Kidney tubule cell (primary cell): ENCODE results near the gene IFNGR1.
A peak's percentile ranks its signal among the peaks of the same experiment; 100 is the strongest.
"Not testable (repeated sequence)": the region's sequence is repeated elsewhere in the genome, so short reads cannot be mapped to it uniquely, and the experiment has no call there.

Experiments
- DNase-seq: peaks from one replicate; pipeline ENCODE4 v3.0.0-alpha.2; 2018; ENCODE audit warnings: low spot score

IFNGR1 gene

GRCh38 chr6:137236581-137237355 lies 17.6 kb upstream of the IFNGR1 start:
- DNase-seq: peak; percentile 20

- no peak for DNase-seq
Observed at GRCh38 chr6:137235686-137236085, 16.5 kb upstream of the IFNGR1 start.

- DNase-seq: peak; percentile 97
Observed at GRCh38 chr6:137233911-137234863, 15.0 kb upstream of the IFNGR1 start.

- no peak for DNase-seq
Observed at GRCh38 chr6:137231895-137232294, 12.7 kb upstream of the IFNGR1 start.

GRCh38 chr6:137230956-137231555 lies 11.9 kb upstream of the IFNGR1 start:
- no peak for DNase-seq

- no peak for DNase-seq
Observed at GRCh38 chr6:137230547-137230946, 11.4 kb upstream of the IFNGR1 start.

GRCh38 chr6:137229075-137229759 lies 10.0 kb upstream of the IFNGR1 start:
- no peak for DNase-seq

- no peak for DNase-seq
Observed at GRCh38 chr6:137227871-137228302, 8.7 kb upstream of the IFNGR1 start.

GRCh38 chr6:137226697-137227096 lies 7.5 kb upstream of the IFNGR1 start:
- no peak for DNase-seq

- no peak for DNase-seq
Observed at GRCh38 chr6:137224799-137225198, 5.6 kb upstream of the IFNGR1 start.

- DNase-seq: peak; percentile 20
Observed at GRCh38 chr6:137223370-137224131, 4.4 kb upstream of the IFNGR1 start.

GRCh38 chr6:137222381-137222780 lies 3.2 kb upstream of the IFNGR1 start:
- DNase-seq: no peak

- DNase-seq: no peak
Observed at GRCh38 chr6:137219664-137220252, 573 bp upstream of the IFNGR1 start.

- DNase-seq: peak; percentile 80
Observed at GRCh38 chr6:137218473-137218916, 690 bp downstream of the IFNGR1 start.

- peak; percentile 38 for DNase-seq
Observed at GRCh38 chr6:137217801-137218472, 1.2 kb downstream of the IFNGR1 start.

- peak; percentile 10 for DNase-seq
Observed at GRCh38 chr6:137216875-137217553, 2.2 kb downstream of the IFNGR1 start.

- peak; percentile 25 for DNase-seq
Observed at GRCh38 chr6:137216106-137216505, 3.1 kb downstream of the IFNGR1 start.

GRCh38 chr6:137215630-137216029 lies 3.6 kb downstream of the IFNGR1 start:
- not testable (repeated sequence) for DNase-seq

- no peak for DNase-seq
Observed at GRCh38 chr6:137214931-137215330, 4.3 kb downstream of the IFNGR1 start.
